ENCODE measurements around the gene METAP1D.

DNA sequence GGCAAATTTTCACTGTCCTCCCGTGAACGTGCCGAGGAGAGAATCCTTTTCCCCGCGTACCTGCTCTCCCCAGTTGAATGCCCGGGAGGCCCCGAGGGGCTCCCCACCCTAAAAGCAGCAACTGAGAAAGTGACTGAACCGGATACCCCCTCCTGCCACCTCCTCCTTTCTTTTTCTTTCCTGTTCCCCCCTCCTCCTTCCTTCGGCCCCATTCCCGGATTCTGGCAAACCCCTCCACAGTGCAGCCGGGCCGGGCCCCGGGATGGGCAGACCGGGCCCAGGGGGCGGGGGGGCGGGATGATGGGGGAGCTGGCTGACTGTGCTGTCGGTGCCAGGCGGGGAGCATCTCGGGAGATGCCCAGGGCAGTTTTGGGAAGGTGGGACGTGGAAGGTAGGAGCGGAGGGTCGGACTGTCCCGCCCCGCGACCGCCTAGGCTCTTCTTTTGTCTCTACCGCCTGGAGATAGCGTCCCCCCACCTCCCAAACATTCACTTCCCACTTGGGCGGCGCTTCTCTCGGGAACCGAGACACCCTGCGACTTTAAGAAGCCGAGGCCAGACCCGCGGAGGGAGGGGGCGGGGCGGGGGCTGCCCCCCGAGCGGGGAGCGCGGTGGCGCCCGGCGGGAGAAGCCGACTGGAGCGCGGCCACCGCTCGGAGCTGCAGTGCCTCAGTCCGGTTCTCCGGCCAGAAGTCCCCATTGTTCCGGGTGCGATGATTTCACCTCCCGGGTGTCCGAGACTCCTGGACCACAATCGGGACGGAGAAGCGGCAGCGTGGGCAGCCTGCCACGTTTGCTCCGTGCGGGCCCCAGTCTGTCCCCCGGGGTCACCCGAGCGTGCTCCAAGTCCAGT is 94.8 kb downstream of the METAP1D start:
- TF ChIP-seq POLR2A (IDR thresholded peaks at IDR 0.05) (no peak), CTCF (IDR thresholded peaks at IDR 0.05) (no peak)

Data from prostate gland (tissue), 2 donors.